Measurements from ENCODE around the gene TMEM175. TPM values are rescaled to one million over a fixed set of nuclear protein-coding genes. Genes with fewer than 3 reads are reported as not detected.

TMEM175 gene
- total and polyA plus RNA-seq, 2 of the 4 experiments (the other 2 are of a cell fraction), result 7.7 to 41.9 TPM

GRCh38 chr4:911871-912490, 20.3 kb upstream of the TMEM175 start:
- H2BK5ac ChIP-seq (ENCODE audit: low read depth, low read length, poor library complexity, severe bottlenecking), result no peak overlapping the region
- no peak for TF ChIP-seq MAZ (IDR thresholded peaks at IDR 0.05; ENCODE audit: borderline replicate concordance, low read depth, low read length)
- TF ChIP-seq USF2 (IDR thresholded peaks at IDR 0.05; ENCODE audit: low read depth, low read length), result no peak
- no peak for TF ChIP-seq RCOR1 (IDR thresholded peaks at IDR 0.05; ENCODE audit: insufficient replicate concordance, low read length)
- no peak for TF ChIP-seq POLR2A (IDR thresholded peaks at IDR 0.05; ENCODE audit: low read depth, low read length)
- TF ChIP-seq MXI1 (IDR thresholded peaks at IDR 0.05; ENCODE audit: borderline replicate concordance, low read depth, low read length), result no peak
- no peak for TF ChIP-seq CHD1 (IDR thresholded peaks at IDR 0.05; ENCODE audit: low read depth, low read length)
- TF ChIP-seq RFX5 (IDR thresholded peaks at IDR 0.05; ENCODE audit: low read depth, low read length), result no peak
- TF ChIP-seq BHLHE40 (IDR thresholded peaks at IDR 0.05; ENCODE audit: low read depth, low read length), result no peak
- no peak for TF ChIP-seq MAFK (IDR thresholded peaks at IDR 0.05; ENCODE audit: low read depth, low read length)
- no peak for TF ChIP-seq CEBPB (IDR thresholded peaks at IDR 0.05; ENCODE audit: low read depth, low read length)
- TF ChIP-seq CTCF (conservative IDR thresholded peaks at IDR 0.05; ENCODE audit: low read depth, low read length), result no peak
- TF ChIP-seq ELK1 (IDR thresholded peaks at IDR 0.05; ENCODE audit: borderline replicate concordance, low read depth, low read length), result no peak
- no peak for TF ChIP-seq SMC3 (IDR thresholded peaks at IDR 0.05; ENCODE audit: low read depth, low read length)
- no peak for TF ChIP-seq RAD21 (IDR thresholded peaks at IDR 0.05; ENCODE audit: low read length)
- no peak for TF ChIP-seq NFE2L2 (IDR thresholded peaks at IDR 0.05; ENCODE audit: low read depth, low read length)
- no peak for TF ChIP-seq FOS (IDR thresholded peaks at IDR 0.05; ENCODE audit: low read depth, low read length)
- DNase-seq, result no peak
- ATAC-seq (ENCODE audit: low read depth), result no peak
- H3K56ac ChIP-seq (ENCODE audit: extremely low read depth, insufficient read depth, low read length), result no peak overlapping the region
- intact Hi-C loops (cut with micrococcal nuclease) (no loop called here), in situ Hi-C loops (cut with MboI; ENCODE audit: low sequenced_read_pairs) (no loop called here), dilution Hi-C loops (cut with HindIII; ENCODE audit: low sequenced_read_pairs, unreplicated experiment) (no loop called here)
- peaks cover 5% of the 10 kb centered on the region; the same call in 1 of the 2 replicates for H3K9me1 ChIP-seq (ENCODE audit: insufficient read depth, low read length)
- H3K27ac ChIP-seq (ENCODE audit: insufficient read depth, low read length), result no peak overlapping the region
- H2BK120ac ChIP-seq (ENCODE audit: low read depth, low read length), result no peak overlapping the region
- H2AK5ac ChIP-seq (ENCODE audit: low read depth, low read length), result no peak overlapping the region
- no peak overlapping the region for H2BK15ac ChIP-seq (ENCODE audit: low read depth, low read length)
- H2BK20ac ChIP-seq (ENCODE audit: low read depth, low read length), result no peak overlapping the region
- H3K36me3 ChIP-seq (ENCODE audit: control insufficient read depth, insufficient read depth, low read length), result peaks cover 19% of the 10 kb centered on the region
- H3K4ac ChIP-seq (ENCODE audit: low read depth, low read length), result no peak overlapping the region
- 90% methylated on average over 6 of the region's 29 CpGs; no CpG with 5 or more reads in 1 of the 2 experiments for WGBS, 2 experiments (ENCODE audit: extremely low coverage in 2 of 2, insufficient read length in 1 of 2)
- H3K14ac ChIP-seq (replicated peaks; ENCODE audit: low read depth, low read length), result no peak overlapping the region
- no TSS peak for BruUV-seq (replicated peaks)
- H2AK9ac ChIP-seq (replicated peaks; ENCODE audit: low read depth, low read length, poor library complexity), result no peak overlapping the region
- peaks cover 5% of the 10 kb centered on the region; the same call in 1 of the 2 replicates for H3K4me1 ChIP-seq (ENCODE audit: control insufficient read depth, insufficient read depth, low read length)
- ChIA-PET POLR2A (ENCODE audit: unreplicated experiment) (no interaction called here), CTCF (no interaction called here)
- no peak overlapping the region for H3K4me3 ChIP-seq (ENCODE audit: insufficient read depth, low read depth, low read length)
- H3K79me1 ChIP-seq (ENCODE audit: low read depth in 1 of 2, low read length in 2 of 2), result peaks cover 13 to 68% of the 10 kb centered on the region in 2 experiments
- H3K27me3 ChIP-seq (ENCODE audit: control insufficient read depth, insufficient read depth, low read length), result no peaks in the 10 kb centered on the region
- no peaks in the 10 kb centered on the region for H3K9me3 ChIP-seq (ENCODE audit: control insufficient read depth, insufficient read depth, low read length)
- no peak overlapping the region for H4K91ac ChIP-seq (ENCODE audit: insufficient read depth, low read depth, low read length)
- H3K23ac ChIP-seq (ENCODE audit: low read depth, low read length), result no peak overlapping the region
- H3K9ac ChIP-seq (ENCODE audit: low read depth, low read length), result no peak overlapping the region
- peaks cover 71% of the 10 kb centered on the region for H4K20me1 ChIP-seq (ENCODE audit: insufficient read depth, low read length)
- no peak overlapping the region for H4K8ac ChIP-seq (ENCODE audit: low read depth in 2 of 2, low read length in 2 of 2)
- no peak overlapping the region for H2AFZ ChIP-seq (replicated peaks; ENCODE audit: low read length, poor library complexity)
- H3K18ac ChIP-seq (ENCODE audit: low read depth, low read length), result no peak overlapping the region
- no peak overlapping the region for H3K4me2 ChIP-seq (ENCODE audit: low read depth, low read length)
- H4K5ac ChIP-seq (ENCODE audit: low read depth, low read length), result no peak overlapping the region
